Peyer's patch (tissue), 4 donors: ENCODE measurements around the gene TSSC4.

Source experiments
- POLR2A ChIP-seq, 2 donors: fragments of 450-650 bp; IDR thresholded peaks; one replicate each; pipeline ENCODE4 v1.5.1; 2017; ENCODE audit warnings: antibody characterized with exemption in 2 of 2, mild to moderate bottlenecking in 2 of 2, moderate library complexity in 2 of 2
- TF ChIP-seq, protein P1 (sequence below), 6 experiments: fragments of 450-650 bp in 4 of 6; fragments of 200-600 bp in 2 of 6; sonication (generic) in 1 of 6; IDR thresholded peaks; one replicate each; pipeline ENCODE4 v1.5.1; 2017 to 2019; ENCODE audit warnings: antibody characterized with exemption in 6 of 6, mild to moderate bottlenecking in 3 of 6, moderate library complexity in 1 of 6

DNA sequence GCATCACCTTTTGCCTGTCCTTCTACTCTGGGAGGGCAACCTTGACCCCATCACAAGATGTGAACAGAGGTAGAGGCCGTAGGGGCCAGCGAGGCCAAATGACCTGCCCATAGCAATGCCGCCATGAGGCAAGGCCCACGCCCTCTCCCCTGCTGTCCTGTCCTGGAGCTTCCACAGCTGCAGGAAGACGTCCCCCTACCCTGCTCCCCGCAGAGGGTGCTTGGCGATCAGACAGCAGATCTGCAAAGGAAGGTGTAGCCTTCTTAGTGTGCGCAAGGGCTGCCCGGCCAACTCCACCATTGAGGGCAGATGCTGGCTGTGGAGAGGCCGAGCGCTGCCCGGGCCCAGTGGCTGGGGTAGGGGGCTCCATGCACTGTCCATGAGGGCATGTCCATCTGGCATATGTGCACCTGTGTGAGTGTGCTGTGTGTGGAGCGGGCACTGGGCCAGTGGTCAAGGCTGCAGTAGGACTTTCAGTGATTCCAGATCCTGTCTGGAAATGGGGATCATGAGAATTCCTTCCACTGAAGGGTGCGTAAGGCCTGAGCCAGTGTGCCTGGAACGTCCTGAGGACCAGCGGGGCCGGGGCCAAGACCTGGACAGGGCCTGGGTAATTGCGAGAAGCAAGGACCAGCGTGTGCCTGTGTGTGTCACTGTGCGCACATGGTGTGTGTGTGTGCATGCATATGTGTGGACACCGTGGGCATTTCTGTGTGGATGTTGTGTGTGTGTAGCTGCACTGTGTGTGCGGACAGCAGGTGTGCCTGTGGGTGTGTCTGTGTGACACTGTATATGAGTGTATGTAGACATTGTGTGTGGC, 32.8 kb downstream of the TSSC4 start:
- TF ChIP-seq, protein P1, sequence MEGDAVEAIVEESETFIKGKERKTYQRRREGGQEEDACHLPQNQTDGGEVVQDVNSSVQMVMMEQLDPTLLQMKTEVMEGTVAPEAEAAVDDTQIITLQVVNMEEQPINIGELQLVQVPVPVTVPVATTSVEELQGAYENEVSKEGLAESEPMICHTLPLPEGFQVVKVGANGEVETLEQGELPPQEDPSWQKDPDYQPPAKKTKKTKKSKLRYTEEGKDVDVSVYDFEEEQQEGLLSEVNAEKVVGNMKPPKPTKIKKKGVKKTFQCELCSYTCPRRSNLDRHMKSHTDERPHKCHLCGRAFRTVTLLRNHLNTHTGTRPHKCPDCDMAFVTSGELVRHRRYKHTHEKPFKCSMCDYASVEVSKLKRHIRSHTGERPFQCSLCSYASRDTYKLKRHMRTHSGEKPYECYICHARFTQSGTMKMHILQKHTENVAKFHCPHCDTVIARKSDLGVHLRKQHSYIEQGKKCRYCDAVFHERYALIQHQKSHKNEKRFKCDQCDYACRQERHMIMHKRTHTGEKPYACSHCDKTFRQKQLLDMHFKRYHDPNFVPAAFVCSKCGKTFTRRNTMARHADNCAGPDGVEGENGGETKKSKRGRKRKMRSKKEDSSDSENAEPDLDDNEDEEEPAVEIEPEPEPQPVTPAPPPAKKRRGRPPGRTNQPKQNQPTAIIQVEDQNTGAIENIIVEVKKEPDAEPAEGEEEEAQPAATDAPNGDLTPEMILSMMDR (IDR thresholded peaks at IDR 0.05), result no peak
- TF ChIP-seq POLR2A (IDR thresholded peaks at IDR 0.05), result no peak
